ENCODE measurements around the gene CSN3.

CSN3 gene

DNA sequence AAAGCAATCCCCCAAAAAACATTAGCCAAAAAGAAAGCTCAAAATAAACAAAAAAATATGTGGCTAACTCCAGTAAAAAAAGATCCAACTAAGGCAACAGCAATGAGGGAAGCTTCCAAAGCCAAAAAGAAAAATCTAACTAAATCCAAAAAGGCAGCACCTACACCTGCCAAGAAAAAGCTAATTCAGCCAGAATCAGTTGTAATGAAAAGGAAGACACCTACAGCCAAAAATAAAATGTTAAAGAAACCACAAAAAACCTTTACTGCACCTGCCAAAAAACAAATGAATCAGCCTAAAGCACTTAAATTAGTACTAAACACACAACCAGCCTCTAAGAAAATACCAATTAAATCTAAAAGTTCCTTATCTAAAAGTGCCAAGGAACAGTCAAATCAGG lies 55.2 kb downstream of the CSN3 start:
- no peak for DNase-seq (ENCODE audit: low read depth)

DNA sequence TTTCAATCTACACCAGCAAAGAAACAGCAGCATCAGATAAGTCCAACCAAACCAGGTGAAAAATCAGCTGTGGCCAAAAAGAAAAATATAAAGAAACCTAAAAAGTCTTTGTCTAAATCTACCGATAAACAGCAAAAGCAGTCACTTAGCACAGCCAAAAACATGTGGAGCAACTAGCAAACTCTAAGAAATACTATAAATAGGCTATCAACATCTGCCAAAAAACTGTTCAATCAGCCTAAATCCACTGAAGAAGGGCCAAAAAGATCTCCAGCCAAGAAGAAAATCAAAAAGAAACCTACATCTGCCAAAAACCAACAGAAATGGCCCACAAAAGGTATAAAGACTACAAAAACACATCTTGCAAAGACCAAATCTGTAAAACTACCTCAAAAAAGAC lies 55.7 kb downstream of the CSN3 start:
- DNase-seq (ENCODE audit: low read depth) = no peak

DNA sequence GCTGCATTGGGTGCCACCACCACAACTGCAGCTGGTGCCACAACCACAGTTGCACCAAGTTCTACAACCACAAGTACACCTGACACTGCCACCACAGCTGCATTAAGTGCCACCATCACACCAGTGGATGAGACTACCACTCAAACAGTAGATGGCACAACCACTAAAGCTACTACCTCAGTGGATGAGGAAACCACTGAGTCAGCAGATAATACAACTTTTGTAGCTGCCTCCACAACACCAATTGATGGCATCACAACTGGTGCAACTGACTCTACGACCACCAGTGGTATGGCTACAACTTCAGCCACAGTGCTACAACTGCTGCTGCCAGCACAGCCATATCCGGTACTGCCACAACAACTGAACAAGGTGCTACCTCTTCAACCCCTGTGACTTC lies 57.2 kb downstream of the CSN3 start:
- no peak for DNase-seq (ENCODE audit: low read depth)

GRCh38 chr4:70300215-70300614 lies 57.8 kb downstream of the CSN3 start:
- DNase-seq (ENCODE audit: low read depth) = no peak

Data from T-helper 22 cell (primary cell).